H1 (cell line): ENCODE measurements around the gene SH2B3. TPM values are rescaled to one million over a fixed set of nuclear protein-coding genes. Genes with fewer than 3 reads are reported as not detected.

Experiments used
- CTCF ChIA-PET: fragments of 300-600 bp; sonication (Branson Sonifier 250); formaldehyde crosslinking; loops from one replicate; lab custom pipeline; 2021; ENCODE audit not compliant: partially characterized antibody; lab: Charles Lee
- POLR2A ChIA-PET: fragments of 300-600 bp; sonication (Branson Sonifier 250); formaldehyde crosslinking; loops from one replicate; lab custom pipeline; 2021; ENCODE audit warnings: inconsistent platforms; ENCODE audit not compliant: partially characterized antibody; lab: Charles Lee
- DNase-seq, 2 experiments: peaks; one replicate each; pipeline versions ENCODE4 v3.0.0 to v3.0.0-alpha.2; 2010 to 2022; ENCODE audit warnings: low spot score in 2 of 2, low read depth in 1 of 2, mixed read lengths in 1 of 2
- FAIRE-seq: peaks from 2 replicates; lab custom pipeline; 2011; peaks lifted over from hg19 to GRCh38; lab: Jason Lieb, UNC
- H2AFZ ChIP-seq: 2 replicates; pipeline ENCODE4 v1.8.1; 2012; ENCODE audit warnings: low read length, inconsistent platforms
- H2AK5ac ChIP-seq: 2 replicates; pipeline ENCODE4 v1.6.1; 2013; ENCODE audit warnings: low read depth, low read length
- H2BK120ac ChIP-seq: replicated peaks from 2 replicates; pipeline ENCODE3; 2013; ENCODE audit warnings: low read depth, low read length, inconsistent platforms
- H2BK12ac ChIP-seq: 2 replicates; pipeline ENCODE4 v1.6.1; 2013; ENCODE audit warnings: low read depth, low read length
- H2BK15ac ChIP-seq: 2 replicates; pipeline ENCODE4 v1.6.1; 2013; ENCODE audit warnings: low read length
- H2BK20ac ChIP-seq: 2 replicates; pipeline ENCODE4 v1.6.1; 2013; ENCODE audit warnings: low read length
- H2BK5ac ChIP-seq: 2 replicates; pipeline ENCODE4 v1.6.1; 2013; ENCODE audit warnings: low read depth, low read length
- H3K14ac ChIP-seq: 2 replicates; pipeline ENCODE4 v1.6.1; 2013; ENCODE audit warnings: inconsistent platforms; ENCODE audit not compliant: insufficient read length
- H3K18ac ChIP-seq: 2 replicates; pipeline ENCODE4 v1.6.1; 2013; ENCODE audit warnings: low read length; ENCODE audit errors: extremely low read depth
- H3K23ac ChIP-seq: 2 replicates; pipeline ENCODE4 v1.6.1; 2013; ENCODE audit warnings: inconsistent platforms; ENCODE audit not compliant: insufficient read length
- H3K23me2 ChIP-seq: 2 replicates; pipeline ENCODE4 v1.6.1; 2013; ENCODE audit warnings: low read depth, low read length
- H3K27ac ChIP-seq: 2 replicates; pipeline ENCODE4 v1.6.1; 2011; ENCODE audit warnings: low read depth, low read length, inconsistent platforms
- H3K27me3 ChIP-seq, 4 experiments: replicated peaks in 1 of 4; 1 replicate in 1 of 4; 2 replicates in 3 of 4; pipeline versions ENCODE4 v1.6.1 to v1.8.1; 2011 to 2013; ENCODE audit warnings: low read length in 3 of 4, mild to moderate bottlenecking in 3 of 4, inconsistent platforms in 2 of 4, mixed read lengths in 2 of 4, moderate library complexity in 1 of 4; ENCODE audit not compliant: control insufficient read depth in 3 of 4, insufficient read depth in 3 of 4; ENCODE audit errors: extremely low read depth in 1 of 4
- H3K36me3 ChIP-seq, 4 experiments: 2 replicates each; pipeline versions ENCODE4 v1.6.1 to v1.8.1; 2011 to 2013; ENCODE audit warnings: mild to moderate bottlenecking in 4 of 4, low read length in 3 of 4, moderate library complexity in 2 of 4, control low read depth in 1 of 4, inconsistent platforms in 1 of 4; ENCODE audit not compliant: insufficient read depth in 4 of 4, control insufficient read depth in 2 of 4
- H3K4ac ChIP-seq: replicated peaks from 2 replicates; pipeline ENCODE3; 2013; ENCODE audit warnings: low read length, low read depth, mixed read lengths, inconsistent platforms; ENCODE audit not compliant: insufficient read length
- H3K4me1 ChIP-seq, 4 experiments: replicated peaks in 1 of 4; 1 replicate in 1 of 4; 2 replicates in 3 of 4; pipeline versions ENCODE4 v1.6.1 to v1.8.1; 2011 to 2013; ENCODE audit warnings: low read length in 3 of 4, inconsistent platforms in 2 of 4, mixed read lengths in 1 of 4; ENCODE audit not compliant: insufficient read depth in 4 of 4, control insufficient read depth in 3 of 4
- H3K4me2 ChIP-seq, 2 experiments: 2 replicates each; pipeline versions ENCODE4 v1.6.1 to v1.8.1; 2011 to 2013; ENCODE audit warnings: low read depth in 2 of 2, low read length in 2 of 2, control low read depth in 1 of 2, inconsistent platforms in 1 of 2, mild to moderate bottlenecking in 1 of 2; ENCODE audit not compliant: insufficient read depth in 1 of 2
- H3K4me3 ChIP-seq, 4 experiments: fragments of 200-600, 300-600 bp in 1 of 4; sonication (generic), shearing (Covaris generic), sonication (Bioruptor Twin) in 1 of 4; 2 replicates each; pipeline versions ENCODE4 v1.5.1 to v1.8.1; 2011 to 2016; ENCODE audit warnings: low read length in 4 of 4, low read depth in 3 of 4, control low read depth in 2 of 4, inconsistent platforms in 2 of 4, mild to moderate bottlenecking in 2 of 4, mixed read lengths in 1 of 4, moderate library complexity in 1 of 4; ENCODE audit not compliant: insufficient read depth in 2 of 4; ENCODE audit errors: extremely low read depth in 1 of 4
- H3K56ac ChIP-seq: replicated peaks from 2 replicates; pipeline ENCODE3; 2013; ENCODE audit warnings: low read depth, mild to moderate bottlenecking, mixed read lengths, low read length, inconsistent platforms; ENCODE audit not compliant: insufficient read length
- H3K79me1 ChIP-seq: 2 replicates; pipeline ENCODE4 v1.6.1; 2013; ENCODE audit warnings: low read depth, low read length, control low read depth
- H3K79me2 ChIP-seq, 2 experiments: 2 replicates each; pipeline versions ENCODE4 v1.6.1 to v1.8.1; 2012 to 2013; ENCODE audit warnings: low read length in 2 of 2, mild to moderate bottlenecking in 2 of 2, inconsistent platforms in 1 of 2; ENCODE audit not compliant: insufficient read depth in 2 of 2, control insufficient read depth in 1 of 2
- H3K9ac ChIP-seq, 4 experiments: replicated peaks in 1 of 4; 1 replicate in 1 of 4; 2 replicates in 3 of 4; pipeline versions ENCODE4 v1.6.1 to v1.8.1; 2011 to 2013; ENCODE audit warnings: low read depth in 3 of 4, low read length in 3 of 4, control low read depth in 2 of 4, mild to moderate bottlenecking in 2 of 4, moderate library complexity in 2 of 4, inconsistent platforms in 1 of 4; ENCODE audit errors: extremely low read depth in 1 of 4
- H3K9me3 ChIP-seq, 2 experiments: 2 replicates each; pipeline versions ENCODE4 v1.6.1 to v1.8.1; 2012 to 2013; ENCODE audit warnings: mild to moderate bottlenecking in 2 of 2, moderate library complexity in 2 of 2, control low read depth in 1 of 2, inconsistent platforms in 1 of 2, low read depth in 1 of 2, low read length in 1 of 2, mixed read lengths in 1 of 2; ENCODE audit not compliant: insufficient read depth in 2 of 2
- H4K20me1 ChIP-seq, 2 experiments: replicated peaks in 1 of 2; 2 replicates each; pipeline versions ENCODE3 to v1.8.1; 2011 to 2013; ENCODE audit warnings: inconsistent platforms in 2 of 2, low read length in 2 of 2, mild to moderate bottlenecking in 1 of 2; ENCODE audit not compliant: insufficient read depth in 2 of 2, control insufficient read depth in 1 of 2
- H4K5ac ChIP-seq: 2 replicates; pipeline ENCODE4 v1.6.1; 2013; ENCODE audit warnings: low read length, low read depth, mixed read lengths, inconsistent platforms; ENCODE audit not compliant: insufficient read length
- H4K8ac ChIP-seq: 2 replicates; pipeline ENCODE4 v1.8.0; 2013; ENCODE audit warnings: mild to moderate bottlenecking, moderate library complexity, low read length, inconsistent platforms; ENCODE audit not compliant: insufficient read depth; ENCODE audit errors: extremely low read depth
- H4K91ac ChIP-seq: replicated peaks from 2 replicates; pipeline ENCODE3; 2013; ENCODE audit warnings: low read length, mixed read lengths, inconsistent platforms; ENCODE audit not compliant: insufficient read length
- WGBS, 2 experiments: shearing (Covaris generic) in 1 of 2; methylation state at CpG; one replicate each; pipeline versions ENCODE4 v1.1.6 to v1.1.7; 2013 to 2015; ENCODE audit warnings: low lambda C conversion rate in 2 of 2, mixed read lengths in 2 of 2, inconsistent platforms in 1 of 2, low coverage in 1 of 2, missing lambda C conversion rate in 1 of 2; ENCODE audit not compliant: insufficient replicate concordance in 2 of 2, insufficient coverage in 1 of 2, insufficient read length in 1 of 2; ENCODE audit errors: extremely low coverage in 1 of 2, missing lambda C conversion rate in 1 of 2; 5-methylcytosine and 5-hydroxymethylcytosine counted together
- polyA plus RNA-seq, 7 experiments: library from polyadenylated mRNA; depleted of rRNA in 3 of 7; stranded (reverse) in 5 of 7; unstranded in 2 of 7; fragments of >200 nt in 5 of 7; fragments of 200-250 nt in 2 of 7; gene quantifications; 1 replicate in 5 of 7; 2 replicates in 1 of 7; 4 replicates in 1 of 7; pipeline versions ENCODE4 v1.2.1 to v1.2.3, GENCODE V29; 2011 to 2013; ENCODE audit warnings: missing spikeins in 2 of 7, mixed read lengths in 2 of 7
- total RNA-seq: library from RNA; stranded (reverse); fragmentation: NEBNext Ultra II Directional; extraction: Animal tissue kit (Norgen Biotek cat#: 25700); gene quantifications from 2 replicates; pipeline ENCODE4 v1.2.1, GENCODE V29; 2021

The SH2B3 gene
- total and polyA plus RNA-seq, 2 of the 8 experiments (the other 6 are each of a cell fraction or from before 2014, with no cell fraction given): 20.8 to 34.1 TPM

- no peaks in the 10 kb centered on the region for H4K20me1 ChIP-seq
- FAIRE-seq (no peak), DNase-seq (no peak)
- H3K9ac ChIP-seq: no peak overlapping the region
- CTCF ChIA-PET: no interaction called here
- no peak overlapping the region for H4K8ac ChIP-seq
- H2BK120ac ChIP-seq: no peak overlapping the region
- H4K91ac ChIP-seq: no peak overlapping the region
- no peaks in the 10 kb centered on the region for H3K79me1 ChIP-seq
- H3K4ac ChIP-seq: no peak overlapping the region
- H3K23ac ChIP-seq: no peak overlapping the region
- no peak overlapping the region for H3K27ac ChIP-seq
- no peak overlapping the region for H2AK5ac ChIP-seq
- no peak overlapping the region for H4K5ac ChIP-seq
- no peaks in the 10 kb centered on the region for H3K79me2 ChIP-seq
- no peak overlapping the region for H3K4me3 ChIP-seq
- no peaks in the 10 kb centered on the region for H3K27me3 ChIP-seq
- no peak overlapping the region for H3K4me2 ChIP-seq
- no peaks in the 10 kb centered on the region for H3K4me1 ChIP-seq
- H2BK15ac ChIP-seq: no peak overlapping the region
- POLR2A ChIA-PET: no interaction called here
- no peak overlapping the region for H3K18ac ChIP-seq
- no peak overlapping the region for H2BK20ac ChIP-seq
- peaks cover 9 to 38% (median 14%) of the 10 kb centered on the region in 4 experiments; a peak in 6 of 8 replicates for H3K36me3 ChIP-seq
- no peaks in the 10 kb centered on the region for H3K9me3 ChIP-seq
- H2BK5ac ChIP-seq: no peak overlapping the region
- no peak overlapping the region for H2BK12ac ChIP-seq
- no peak overlapping the region for H2AFZ ChIP-seq
- 80% methylated on average over 2 of the region's 2 CpGs; no CpG with 5 or more reads in 1 of the 2 experiments for WGBS, 2 experiments
- no peaks in the 10 kb centered on the region for H3K23me2 ChIP-seq
- no peak overlapping the region for H3K56ac ChIP-seq
- no peak overlapping the region for H3K14ac ChIP-seq
Observed at GRCh38 chr12:111469401-111469800, 63.7 kb downstream of the SH2B3 start.
